Measurements from ENCODE around the gene IL32.

The IL32 gene

DNA sequence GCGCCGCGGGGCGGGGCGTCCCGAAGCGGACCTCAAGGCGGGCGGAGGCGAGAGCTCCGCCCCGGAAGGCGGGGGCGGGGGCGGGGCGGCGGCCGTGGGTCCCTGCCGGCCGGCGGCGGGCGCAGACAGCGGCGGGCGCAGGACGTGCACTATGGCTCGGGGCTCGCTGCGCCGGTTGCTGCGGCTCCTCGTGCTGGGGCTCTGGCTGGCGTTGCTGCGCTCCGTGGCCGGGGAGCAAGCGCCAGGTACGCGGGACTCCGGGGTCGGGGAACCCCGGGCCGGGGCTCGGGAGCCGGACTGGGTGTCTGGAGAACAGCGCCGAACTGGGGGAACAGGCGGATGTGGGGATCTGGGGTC lies 45.2 kb upstream of the IL32 start, which contains the start of gene TNFRSF12A (continued):
- TF ChIP-seq ZBTB1 (tag by site-specific recombination; IDR thresholded peaks at IDR 0.05) (no peak), SCRT2 (tag by site-specific recombination; IDR thresholded peaks at IDR 0.05) (no peak)

DNA sequence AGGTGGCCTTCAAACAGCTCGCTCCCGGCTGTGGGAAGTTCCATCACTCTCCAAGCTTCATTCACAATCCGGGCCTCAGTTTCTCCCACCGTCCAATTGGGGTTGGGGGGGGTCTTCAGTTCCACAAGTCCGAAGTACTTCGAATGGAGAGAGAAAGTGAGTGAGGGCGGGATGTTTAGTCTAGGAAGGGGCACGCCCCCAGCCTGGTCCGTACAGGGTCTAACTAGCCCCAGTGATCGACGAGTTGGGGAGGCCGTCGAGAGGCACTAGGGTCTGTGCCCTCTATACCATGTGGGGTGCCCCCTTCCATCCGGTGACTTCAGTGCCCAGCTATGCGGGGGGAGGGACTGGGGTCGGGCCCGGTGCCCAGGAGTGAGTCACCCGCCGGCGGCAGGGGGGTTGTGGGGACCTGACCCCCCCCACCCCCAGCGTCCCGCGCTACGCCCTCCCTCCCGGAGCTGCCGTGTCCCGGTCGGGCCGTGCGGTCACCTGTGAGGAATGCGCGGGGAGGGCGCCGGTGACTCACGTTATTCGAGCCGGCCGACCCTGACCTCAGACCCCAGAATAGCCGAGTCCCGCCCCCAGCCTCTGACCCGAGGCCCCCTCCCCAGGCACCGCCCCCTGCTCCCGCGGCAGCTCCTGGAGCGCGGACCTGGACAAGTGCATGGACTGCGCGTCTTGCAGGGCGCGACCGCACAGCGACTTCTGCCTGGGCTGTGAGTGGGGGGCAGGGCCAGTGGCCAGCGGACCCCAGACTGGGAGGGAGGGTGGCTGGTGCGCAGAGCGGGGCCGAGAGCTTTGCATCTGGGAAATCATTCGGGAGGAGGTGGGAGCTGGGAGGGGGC lies 44.6 kb upstream of the IL32 start:
- H3K4me1 ChIP-seq (ENCODE audit: control insufficient read depth, insufficient read depth, low read length), result peaks cover 21% of the 10 kb centered on the region
- peaks cover 0 to 6% of the 10 kb centered on the region in 2 experiments; a peak in 1 of 3 replicates for H3K36me3 ChIP-seq (ENCODE audit: control insufficient read depth in 2 of 2, insufficient read depth in 1 of 2, low read length in 2 of 2)
- ChIA-PET POLR2A (interaction anchor here (0.5 to 11.9 kb wide), 23 partner anchors 7 to 1056 kb away, joined by 3 to 247 read pairs (median 5); partner anchors contain the start of genes CLDN9, FLYWCH1, FLYWCH2 and KREMEN2), CTCF (interaction anchor here (0.6 to 4.1 kb wide), 10 partner anchors 7 to 70 kb away, joined by 3 to 41 read pairs (median 4); no protein-coding TSS in a partner anchor)
- H3K4me3 ChIP-seq (ENCODE audit: low read depth, low read length), result peak overlapping the region; percentile 75
- H3K27ac ChIP-seq (ENCODE audit: extremely low read depth, low read depth, low read length), result peak overlapping the region; percentile 54
- H3K9me3 ChIP-seq (ENCODE audit: control insufficient read depth, insufficient read depth, low read depth, low read length), result no peaks in the 10 kb centered on the region
- TF ChIP-seq ZBTB20 (tag by site-specific recombination; IDR thresholded peaks at IDR 0.05) (no peak; the same call in 1 of the 2 replicates), ZNF529 (tag by site-specific recombination; IDR thresholded peaks at IDR 0.05; ENCODE audit: insufficient replicate concordance) (no peak), ZNF37A (tag by site-specific recombination; IDR thresholded peaks at IDR 0.05) (no peak), HOXA7 (CRISPR knock-in tag; IDR thresholded peaks at IDR 0.05; ENCODE audit: borderline replicate concordance) (no peak), ZNF626 (tag by site-specific recombination; IDR thresholded peaks at IDR 0.05) (no peak), ZNF830 (tag by site-specific recombination; IDR thresholded peaks at IDR 0.05; ENCODE audit: low read depth) (no peak), TRIM28 (IDR thresholded peaks at IDR 0.05; ENCODE audit: borderline replicate concordance, low read length) (no peak), ZNF169 (tag by site-specific recombination; IDR thresholded peaks at IDR 0.05) (no peak), KLF7 (tag by site-specific recombination; IDR thresholded peaks at IDR 0.05; ENCODE audit: borderline replicate concordance) (no peak), ZNF366 (tag by site-specific recombination; conservative IDR thresholded peaks at IDR 0.05) (peak; percentile 85), OVOL3 (tag by site-specific recombination; IDR thresholded peaks at IDR 0.05) (no peak), ZNF155 (tag by site-specific recombination; IDR thresholded peaks at IDR 0.05) (no peak), ZNF19 (tag by site-specific recombination; IDR thresholded peaks at IDR 0.05; ENCODE audit: low read depth) (no peak), GLI2 (tag by site-specific recombination; IDR thresholded peaks at IDR 0.05; ENCODE audit: borderline replicate concordance, low read depth) (no peak; the same call in 1 of the 2 replicates), ZBTB21 (tag by site-specific recombination; IDR thresholded peaks at IDR 0.05) (peak; percentile 84), MYNN (tag by site-specific recombination; IDR thresholded peaks at IDR 0.05; ENCODE audit: borderline replicate concordance) (no peak), ZFP37 (tag by site-specific recombination; IDR thresholded peaks at IDR 0.05) (peak; percentile 63), ZNF133 (tag by site-specific recombination; IDR thresholded peaks at IDR 0.05) (no peak), ZNF785 (tag by site-specific recombination; IDR thresholded peaks at IDR 0.05) (no peak), MEIS1 (CRISPR knock-in tag; IDR thresholded peaks at IDR 0.05; ENCODE audit: borderline replicate concordance) (no peak)
- TF ChIP-seq, protein P1, sequence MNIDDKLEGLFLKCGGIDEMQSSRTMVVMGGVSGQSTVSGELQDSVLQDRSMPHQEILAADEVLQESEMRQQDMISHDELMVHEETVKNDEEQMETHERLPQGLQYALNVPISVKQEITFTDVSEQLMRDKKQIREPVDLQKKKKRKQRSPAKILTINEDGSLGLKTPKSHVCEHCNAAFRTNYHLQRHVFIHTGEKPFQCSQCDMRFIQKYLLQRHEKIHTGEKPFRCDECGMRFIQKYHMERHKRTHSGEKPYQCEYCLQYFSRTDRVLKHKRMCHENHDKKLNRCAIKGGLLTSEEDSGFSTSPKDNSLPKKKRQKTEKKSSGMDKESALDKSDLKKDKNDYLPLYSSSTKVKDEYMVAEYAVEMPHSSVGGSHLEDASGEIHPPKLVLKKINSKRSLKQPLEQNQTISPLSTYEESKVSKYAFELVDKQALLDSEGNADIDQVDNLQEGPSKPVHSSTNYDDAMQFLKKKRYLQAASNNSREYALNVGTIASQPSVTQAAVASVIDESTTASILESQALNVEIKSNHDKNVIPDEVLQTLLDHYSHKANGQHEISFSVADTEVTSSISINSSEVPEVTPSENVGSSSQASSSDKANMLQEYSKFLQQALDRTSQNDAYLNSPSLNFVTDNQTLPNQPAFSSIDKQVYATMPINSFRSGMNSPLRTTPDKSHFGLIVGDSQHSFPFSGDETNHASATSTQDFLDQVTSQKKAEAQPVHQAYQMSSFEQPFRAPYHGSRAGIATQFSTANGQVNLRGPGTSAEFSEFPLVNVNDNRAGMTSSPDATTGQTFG (tag by site-specific recombination; IDR thresholded peaks at IDR 0.05; ENCODE audit: borderline replicate concordance), result 0 out of 2 replicates have a peak, but pooled peaks have one; percentile 17
- TF ChIP-seq, protein P2, sequence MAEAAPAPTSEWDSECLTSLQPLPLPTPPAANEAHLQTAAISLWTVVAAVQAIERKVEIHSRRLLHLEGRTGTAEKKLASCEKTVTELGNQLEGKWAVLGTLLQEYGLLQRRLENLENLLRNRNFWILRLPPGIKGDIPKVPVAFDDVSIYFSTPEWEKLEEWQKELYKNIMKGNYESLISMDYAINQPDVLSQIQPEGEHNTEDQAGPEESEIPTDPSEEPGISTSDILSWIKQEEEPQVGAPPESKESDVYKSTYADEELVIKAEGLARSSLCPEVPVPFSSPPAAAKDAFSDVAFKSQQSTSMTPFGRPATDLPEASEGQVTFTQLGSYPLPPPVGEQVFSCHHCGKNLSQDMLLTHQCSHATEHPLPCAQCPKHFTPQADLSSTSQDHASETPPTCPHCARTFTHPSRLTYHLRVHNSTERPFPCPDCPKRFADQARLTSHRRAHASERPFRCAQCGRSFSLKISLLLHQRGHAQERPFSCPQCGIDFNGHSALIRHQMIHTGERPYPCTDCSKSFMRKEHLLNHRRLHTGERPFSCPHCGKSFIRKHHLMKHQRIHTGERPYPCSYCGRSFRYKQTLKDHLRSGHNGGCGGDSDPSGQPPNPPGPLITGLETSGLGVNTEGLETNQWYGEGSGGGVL (tag by site-specific recombination; IDR thresholded peaks at IDR 0.05), result peak; percentile 99
- TF ChIP-seq, protein P3, sequence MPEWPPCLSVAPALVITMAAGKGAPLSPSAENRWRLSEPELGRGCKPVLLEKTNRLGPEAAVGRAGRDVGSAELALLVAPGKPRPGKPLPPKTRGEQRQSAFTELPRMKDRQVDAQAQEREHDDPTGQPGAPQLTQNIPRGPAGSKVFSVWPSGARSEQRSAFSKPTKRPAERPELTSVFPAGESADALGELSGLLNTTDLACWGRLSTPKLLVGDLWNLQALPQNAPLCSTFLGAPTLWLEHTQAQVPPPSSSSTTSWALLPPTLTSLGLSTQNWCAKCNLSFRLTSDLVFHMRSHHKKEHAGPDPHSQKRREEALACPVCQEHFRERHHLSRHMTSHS (tag by site-specific recombination; IDR thresholded peaks at IDR 0.05), result no peak
- TF ChIP-seq, protein P4, sequence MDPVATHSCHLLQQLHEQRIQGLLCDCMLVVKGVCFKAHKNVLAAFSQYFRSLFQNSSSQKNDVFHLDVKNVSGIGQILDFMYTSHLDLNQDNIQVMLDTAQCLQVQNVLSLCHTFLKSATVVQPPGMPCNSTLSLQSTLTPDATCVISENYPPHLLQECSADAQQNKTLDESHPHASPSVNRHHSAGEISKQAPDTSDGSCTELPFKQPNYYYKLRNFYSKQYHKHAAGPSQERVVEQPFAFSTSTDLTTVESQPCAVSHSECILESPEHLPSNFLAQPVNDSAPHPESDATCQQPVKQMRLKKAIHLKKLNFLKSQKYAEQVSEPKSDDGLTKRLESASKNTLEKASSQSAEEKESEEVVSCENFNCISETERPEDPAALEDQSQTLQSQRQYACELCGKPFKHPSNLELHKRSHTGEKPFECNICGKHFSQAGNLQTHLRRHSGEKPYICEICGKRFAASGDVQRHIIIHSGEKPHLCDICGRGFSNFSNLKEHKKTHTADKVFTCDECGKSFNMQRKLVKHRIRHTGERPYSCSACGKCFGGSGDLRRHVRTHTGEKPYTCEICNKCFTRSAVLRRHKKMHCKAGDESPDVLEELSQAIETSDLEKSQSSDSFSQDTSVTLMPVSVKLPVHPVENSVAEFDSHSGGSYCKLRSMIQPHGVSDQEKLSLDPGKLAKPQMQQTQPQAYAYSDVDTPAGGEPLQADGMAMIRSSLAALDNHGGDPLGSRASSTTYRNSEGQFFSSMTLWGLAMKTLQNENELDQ (tag by site-specific recombination; IDR thresholded peaks at IDR 0.05; ENCODE audit: low read depth), result no peak

All from HEK293 (cell line).